Cardiac fibroblast (primary cell): ENCODE data around the gene SLC2A5.
"Not testable (repeated sequence)": the region's sequence is repeated elsewhere in the genome, so short reads cannot be mapped to it uniquely, and the experiment has no call there.

Source experiments
- DNase-seq, 2 donors: peaks; one replicate each; pipeline versions ENCODE4 v3.0.0 to v3.0.0-alpha.2; 2010; ENCODE audit warnings: low read depth in 2 of 2
- H3K4me3 ChIP-seq, 2 donors: replicated peaks in 1 of 2; 1 replicate in 1 of 2; 2 replicates in 1 of 2; pipeline ENCODE4 v1.5.1; 2011; ENCODE audit warnings: low read depth in 2 of 2, low read length in 2 of 2, mild to moderate bottlenecking in 2 of 2, moderate library complexity in 1 of 2
- CTCF ChIP-seq: IDR thresholded peaks from one replicate; pipeline ENCODE4 v1.5.1; 2011; ENCODE audit warnings: low read depth, mild to moderate bottlenecking, low read length, inconsistent platforms

SLC2A5 gene

GRCh38 chr1:9100471-9101043 is 31.1 kb upstream of the SLC2A5 start:
- DNase-seq, result peak in 1 of 2 donors; percentile 50
- no peak for TF ChIP-seq CTCF
- H3K4me3 ChIP-seq, result no peak overlapping the region

- TF ChIP-seq CTCF, result no peak
These were observed 30.1 kb upstream of the SLC2A5 start for GRCh38 chr1:9099555-9099954.

GRCh38 chr1:9097947-9098705 is 28.7 kb upstream of the SLC2A5 start:
- H3K4me3 ChIP-seq, result no peak overlapping the region

More at GRCh38 chr1:9099555-9099954, 30.1 kb upstream of the SLC2A5 start:
- no peak overlapping the region for H3K4me3 ChIP-seq
- no peak for DNase-seq

GRCh38 chr1:9095818-9096217 is 26.4 kb upstream of the SLC2A5 start:
- TF ChIP-seq CTCF, result no peak
- no peak for DNase-seq
- H3K4me3 ChIP-seq, result no peak overlapping the region

More at GRCh38 chr1:9097947-9098705, 28.7 kb upstream of the SLC2A5 start:
- no peak for DNase-seq
- TF ChIP-seq CTCF, result no peak

GRCh38 chr1:9093996-9094595 is 24.7 kb upstream of the SLC2A5 start:
- H3K4me3 ChIP-seq, DNase-seq: not testable (repeated sequence)

GRCh38 chr1:9093581-9093980 is 24.1 kb upstream of the SLC2A5 start:
- TF ChIP-seq CTCF, result no peak
- no peak overlapping the region for H3K4me3 ChIP-seq
- no peak for DNase-seq

GRCh38 chr1:9093091-9093490 is 23.7 kb upstream of the SLC2A5 start:
- no peak for TF ChIP-seq CTCF
- H3K4me3 ChIP-seq, result no peak overlapping the region
- DNase-seq, result no peak
